ENCODE measurements around the gene PCDHGA9.
"Not testable (repeated sequence)": the region's sequence is repeated elsewhere in the genome, so short reads cannot be mapped to it uniquely, and the experiment has no call there.

- TF ChIP-seq POLR2A, CTCF (IDR thresholded peaks at IDR 0.05): not testable (repeated sequence)
These were observed 27.0 kb upstream of the PCDHGA9 start for GRCh38 chr5:141375444-141376155.
